Measurements from ENCODE around the gene BIRC2.
"Not testable (repeated sequence)": the region's sequence is repeated elsewhere in the genome, so short reads cannot be mapped to it uniquely, and the experiment has no call there.

BIRC2 gene

GRCh38 chr11:102323542-102324251 lies 23.3 kb upstream of the BIRC2 start:
- DNase-seq: no peak

GRCh38 chr11:102325088-102325487 lies 21.9 kb upstream of the BIRC2 start:
- DNase-seq: no peak

- no peak for DNase-seq
These were observed 18.3 kb upstream of the BIRC2 start for GRCh38 chr11:102328748-102329147.

- no peak for DNase-seq
These were observed 16.8 kb upstream of the BIRC2 start for GRCh38 chr11:102330231-102330630.

- no peak for DNase-seq
These were observed 15.7 kb upstream of the BIRC2 start for GRCh38 chr11:102331341-102331740.

GRCh38 chr11:102332611-102332994 lies 14.4 kb upstream of the BIRC2 start:
- DNase-seq: no peak

GRCh38 chr11:102338479-102339010 lies 8.5 kb upstream of the BIRC2 start:
- DNase-seq: no peak

- DNase-seq: not testable (repeated sequence)
These were observed 5.7 kb upstream of the BIRC2 start for GRCh38 chr11:102341311-102341710.

GRCh38 chr11:102341844-102342318 lies 5.1 kb upstream of the BIRC2 start:
- peak; percentile 76 for DNase-seq

GRCh38 chr11:102343809-102344208 lies 3.2 kb upstream of the BIRC2 start:
- DNase-seq: no peak

GRCh38 chr11:102345904-102346303 lies 1.1 kb upstream of the BIRC2 start:
- peak; percentile 37 for DNase-seq

- no peak for DNase-seq
These were observed 612 bp upstream of the BIRC2 start for GRCh38 chr11:102346456-102346747.

GRCh38 chr11:102347462-102348370 lies 702 bp downstream of the BIRC2 start:
- peak; percentile 40 for DNase-seq

GRCh38 chr11:102357116-102357515 lies 10.1 kb downstream of the BIRC2 start:
- no peak for DNase-seq

GRCh38 chr11:102359372-102359771 lies 12.4 kb downstream of the BIRC2 start:
- DNase-seq: no peak

GRCh38 chr11:102360681-102361080 lies 13.7 kb downstream of the BIRC2 start:
- no peak for DNase-seq

GRCh38 chr11:102361086-102362031 lies 14.3 kb downstream of the BIRC2 start:
- DNase-seq: no peak

GRCh38 chr11:102364991-102365390 lies 18.0 kb downstream of the BIRC2 start:
- no peak for DNase-seq

GRCh38 chr11:102367364-102367763 lies 20.4 kb downstream of the BIRC2 start:
- DNase-seq: no peak

- DNase-seq: no peak
These were observed 21.5 kb downstream of the BIRC2 start for GRCh38 chr11:102368472-102368871.

- DNase-seq: not testable (repeated sequence)
These were observed 27.8 kb downstream of the BIRC2 start for GRCh38 chr11:102374633-102375424.

Measured in femur (tissue), 1 donor.